KOPT-K1 (cell line): ENCODE measurements around the gene FAM110A.
A peak's percentile ranks its signal among the peaks of the same experiment; 100 is the strongest.
"Not testable (repeated sequence)": the region's sequence is repeated elsewhere in the genome, so short reads cannot be mapped to it uniquely, and the experiment has no call there.

Experiments used
- H3K27ac ChIP-seq: fragments of 200-600 bp; sonication (generic); 2 replicates; pipeline ENCODE4 v1.5.1; 2016; ENCODE audit warnings: antibody characterized with exemption, mild to moderate bottlenecking, low read depth, low read length; ENCODE audit not compliant: poor library complexity, severe bottlenecking
- H3K36me3 ChIP-seq: fragments of 200-600 bp; sonication (generic); 2 replicates; pipeline ENCODE4 v1.5.1; 2017; ENCODE audit warnings: antibody characterized with exemption, mild to moderate bottlenecking, low read length, moderate library complexity; ENCODE audit not compliant: insufficient read depth
- H3K9me3 ChIP-seq: fragments of 200-600 bp; sonication (generic); 2 replicates; pipeline ENCODE4 v1.5.1; 2017; ENCODE audit warnings: antibody characterized with exemption, low read length, mild to moderate bottlenecking; ENCODE audit not compliant: insufficient read depth, poor library complexity, severe bottlenecking

The FAM110A gene

GRCh38 chr20:845226-845868, 11.8 kb downstream of the FAM110A start:
- no peaks in the 10 kb centered on the region for H3K9me3 ChIP-seq
- peak overlapping the region; percentile 86 for H3K27ac ChIP-seq
- H3K36me3 ChIP-seq, result no peaks in the 10 kb centered on the region

GRCh38 chr20:845941-846893, 12.7 kb downstream of the FAM110A start:
- H3K27ac ChIP-seq, result peak overlapping the region; percentile 86
- no peaks in the 10 kb centered on the region for H3K36me3 ChIP-seq
- H3K9me3 ChIP-seq, result no peaks in the 10 kb centered on the region

DNA sequence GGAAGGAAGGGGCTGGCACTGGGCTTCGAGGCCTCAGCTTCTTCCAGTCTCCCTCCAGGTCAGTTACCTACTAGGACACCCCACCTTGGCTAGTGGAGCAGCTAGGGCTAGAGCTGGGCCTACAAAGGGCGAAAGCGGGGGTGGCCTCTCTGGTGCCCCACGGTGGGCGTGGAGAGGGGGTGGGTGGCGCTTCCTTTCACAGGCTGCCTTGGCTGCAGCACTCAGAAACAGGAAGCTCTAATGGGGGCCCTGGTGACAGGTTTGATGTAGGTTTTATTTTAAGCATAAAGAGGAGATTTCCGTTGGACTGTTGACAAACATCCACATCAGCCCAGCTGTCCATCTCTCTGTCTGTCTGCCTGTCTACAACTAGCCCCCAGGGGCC, 13.4 kb downstream of the FAM110A start:
- no peaks in the 10 kb centered on the region for H3K9me3 ChIP-seq
- peak overlapping the region; percentile 86 for H3K27ac ChIP-seq
- no peaks in the 10 kb centered on the region for H3K36me3 ChIP-seq

DNA sequence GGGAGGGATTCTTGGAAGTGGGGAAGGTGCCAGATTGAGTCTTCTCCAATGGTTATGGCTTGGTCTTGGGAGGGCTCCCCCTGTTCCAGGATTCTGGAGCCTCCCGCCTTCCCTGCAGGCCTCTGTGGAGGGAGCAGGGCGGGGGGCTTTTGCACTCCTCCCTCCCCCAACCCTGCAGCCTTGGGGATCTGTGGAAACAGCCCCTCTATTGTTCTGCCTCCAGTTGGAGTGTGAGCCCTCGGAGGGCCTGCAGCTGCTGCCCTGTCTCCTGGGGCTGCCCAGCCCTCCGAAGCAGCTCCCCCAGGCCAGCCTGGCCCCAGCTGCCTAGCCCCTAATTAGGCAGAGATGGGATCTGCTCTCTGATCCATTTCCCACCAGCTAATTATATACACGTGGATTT, 14.7 kb downstream of the FAM110A start:
- H3K9me3 ChIP-seq, result no peaks in the 10 kb centered on the region
- H3K27ac ChIP-seq, result peak overlapping the region; percentile 86
- H3K36me3 ChIP-seq, result no peaks in the 10 kb centered on the region

DNA sequence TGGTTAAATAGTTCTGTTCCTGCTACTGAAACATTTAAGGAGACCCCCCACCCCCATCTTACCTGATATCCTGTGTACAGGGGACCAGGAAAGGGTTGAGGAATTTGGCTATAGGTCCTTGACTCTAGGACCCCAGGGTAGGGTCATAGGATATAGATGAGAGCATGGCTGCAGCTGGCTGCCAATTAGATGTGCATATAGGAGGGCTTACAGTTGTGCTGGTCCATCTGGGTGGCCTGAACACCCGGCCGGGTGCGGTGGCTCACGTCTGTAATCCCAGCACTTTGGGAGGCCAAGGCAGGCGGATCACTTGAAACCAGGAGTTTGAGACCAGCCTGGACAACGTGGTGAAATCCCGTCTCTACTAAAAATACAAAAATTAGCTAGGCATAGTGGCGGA, 15.2 kb downstream of the FAM110A start:
- peak overlapping the region; percentile 86 for H3K27ac ChIP-seq
- H3K36me3 ChIP-seq, H3K9me3 ChIP-seq: not testable (repeated sequence)

- H3K9me3 ChIP-seq, result no peaks in the 10 kb centered on the region
- no peaks in the 10 kb centered on the region for H3K36me3 ChIP-seq
- H3K27ac ChIP-seq, result no peak overlapping the region
These were observed 20.0 kb downstream of the FAM110A start for GRCh38 chr20:853406-853996.

DNA sequence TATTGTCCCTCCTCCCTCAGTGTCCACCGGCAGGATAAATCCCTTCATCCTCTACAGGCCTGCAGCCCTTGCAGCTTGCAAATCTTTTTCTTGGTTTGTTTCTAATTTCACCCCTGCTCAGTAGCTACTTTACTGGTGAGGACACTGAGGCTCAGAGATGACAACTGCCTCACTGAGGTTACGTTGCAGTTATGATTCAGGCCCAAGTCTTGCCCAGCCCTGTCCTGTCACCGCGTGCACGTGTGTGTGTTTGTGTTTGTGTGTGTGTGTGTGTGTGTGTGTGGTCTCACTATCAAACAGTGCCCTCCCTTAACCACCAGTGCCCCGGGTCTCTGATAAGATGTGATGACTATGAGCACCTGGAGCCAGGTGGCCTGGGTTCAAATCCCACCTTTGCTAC, 21.1 kb downstream of the FAM110A start:
- H3K9me3 ChIP-seq, result no peaks in the 10 kb centered on the region
- H3K36me3 ChIP-seq, result no peaks in the 10 kb centered on the region
- no peak overlapping the region for H3K27ac ChIP-seq

GRCh38 chr20:855466-856360, 22.2 kb downstream of the FAM110A start:
- H3K27ac ChIP-seq, result peak overlapping the region; percentile 36
- no peaks in the 10 kb centered on the region for H3K9me3 ChIP-seq
- no peaks in the 10 kb centered on the region for H3K36me3 ChIP-seq

DNA sequence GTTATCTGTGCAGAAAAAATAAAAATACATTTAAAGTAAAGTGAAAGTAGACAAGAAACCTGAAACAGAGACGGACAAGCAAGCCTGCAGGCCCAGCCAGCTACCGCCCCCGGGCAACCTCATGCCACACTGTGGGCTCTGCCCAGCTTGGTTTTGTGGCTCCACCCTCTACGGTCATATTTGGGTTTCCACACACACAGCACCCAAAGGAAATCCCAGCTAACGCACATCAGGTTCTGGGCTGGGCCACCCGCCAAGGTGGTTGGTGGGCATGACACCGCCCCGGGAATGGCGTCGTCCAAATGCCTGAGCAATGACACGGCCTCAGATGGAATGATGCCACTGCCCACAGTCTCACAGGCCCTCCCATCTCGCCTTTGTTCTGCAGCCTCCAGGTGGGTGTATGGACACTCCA, 22.9 kb downstream of the FAM110A start:
- H3K36me3 ChIP-seq, result no peaks in the 10 kb centered on the region
- no peaks in the 10 kb centered on the region for H3K9me3 ChIP-seq
- H3K27ac ChIP-seq, result peak overlapping the region; percentile 36

DNA sequence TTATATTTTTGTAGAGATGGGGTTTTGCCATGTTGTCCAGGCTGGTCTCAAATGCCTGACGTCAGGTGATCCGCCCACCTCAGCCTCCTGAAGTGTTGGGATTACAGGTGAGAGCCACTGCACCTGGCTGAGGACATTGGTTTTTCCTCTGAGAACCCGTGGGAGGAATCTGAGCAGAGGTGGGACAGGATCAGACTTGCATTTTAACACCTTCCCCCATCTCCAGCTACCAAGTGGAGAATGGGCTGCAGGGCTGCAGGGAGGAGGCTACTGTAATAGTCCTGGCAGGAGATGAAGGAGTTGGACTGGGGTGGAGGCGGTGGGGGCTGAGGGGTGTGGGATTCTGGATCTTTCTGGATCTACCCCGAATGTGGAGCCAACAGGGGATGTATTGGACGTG, 24.5 kb downstream of the FAM110A start:
- Histone ChIP-seq H3K36me3 (no peaks in the 10 kb centered on the region), H3K9me3 (no peaks in the 10 kb centered on the region), H3K27ac (no peak overlapping the region)

GRCh38 chr20:859751-860231, 26.3 kb downstream of the FAM110A start:
- H3K36me3 ChIP-seq, result no peaks in the 10 kb centered on the region
- H3K9me3 ChIP-seq, result no peaks in the 10 kb centered on the region
- H3K27ac ChIP-seq, result peak overlapping the region; percentile 2

DNA sequence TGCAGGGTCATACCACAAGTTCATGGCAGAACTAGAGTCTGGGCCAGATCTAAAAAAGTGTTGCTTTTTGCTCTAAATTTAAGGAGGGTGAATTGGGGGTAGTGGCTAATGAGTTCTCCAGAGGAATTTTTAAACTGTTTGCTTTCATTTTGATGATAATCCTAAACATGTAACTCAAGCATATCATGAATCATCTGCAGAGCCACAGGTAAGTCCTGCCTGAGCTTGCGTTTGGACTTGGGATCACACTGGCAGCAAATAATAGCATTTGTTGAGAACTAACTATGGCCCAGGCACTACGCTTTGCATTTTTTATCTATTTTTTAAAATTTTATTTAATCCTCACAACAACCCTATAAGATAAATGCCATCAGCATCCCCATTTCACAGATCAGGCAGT, 27.4 kb downstream of the FAM110A start:
- Histone ChIP-seq H3K9me3 (no peaks in the 10 kb centered on the region), H3K36me3 (no peaks in the 10 kb centered on the region), H3K27ac (no peak overlapping the region)

DNA sequence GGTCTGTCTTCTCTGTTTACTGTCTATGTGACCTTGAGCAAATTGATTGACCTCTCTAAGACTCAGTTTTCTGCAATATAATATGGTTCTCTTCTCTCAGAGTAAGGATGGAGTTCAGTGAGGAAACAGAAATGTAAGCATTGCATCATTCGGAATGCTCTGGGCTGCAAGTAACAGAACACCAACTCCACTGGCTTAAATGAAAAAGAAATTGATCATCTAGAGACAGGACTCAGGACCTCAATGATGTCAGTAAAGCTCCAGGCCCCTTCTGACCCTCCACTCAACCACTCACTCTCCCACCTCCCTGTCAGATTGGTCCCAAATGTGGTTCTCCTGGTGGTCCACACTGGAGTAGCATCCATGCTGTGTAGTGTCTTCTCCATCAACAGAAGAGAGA, 31.9 kb downstream of the FAM110A start:
- no peak overlapping the region for H3K27ac ChIP-seq

DNA sequence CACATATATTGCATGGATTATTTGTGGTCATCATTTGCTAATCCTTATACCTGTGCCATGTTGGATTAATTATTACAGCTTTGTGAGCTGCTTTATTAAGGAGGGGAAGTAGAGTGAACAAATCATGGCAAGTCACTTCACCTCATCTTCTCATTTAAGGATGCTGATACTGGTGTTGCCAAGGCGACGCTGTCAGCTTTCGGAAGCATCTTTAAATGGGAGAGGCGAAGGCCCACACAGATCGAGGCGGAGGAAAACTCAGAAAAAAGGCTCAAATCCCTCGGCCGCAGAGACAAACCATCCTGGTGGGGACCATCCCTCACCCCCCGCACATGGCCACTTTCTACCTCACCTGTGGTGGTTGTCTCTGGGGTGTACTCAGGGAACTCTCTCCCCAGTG, 34.8 kb downstream of the FAM110A start:
- Histone ChIP-seq H3K9me3 (no peaks in the 10 kb centered on the region), H3K36me3 (no peaks in the 10 kb centered on the region), H3K27ac (no peak overlapping the region)

More for the DNA sequence above, 31.9 kb downstream of the FAM110A start:
- H3K9me3 ChIP-seq, result no peaks in the 10 kb centered on the region
- no peaks in the 10 kb centered on the region for H3K36me3 ChIP-seq
